Calu3 (cell line): ENCODE data around the gene MAP3K1. TPM values are rescaled to one million over a fixed set of nuclear protein-coding genes. Genes with fewer than 3 reads are reported as not detected.

Experiments used
- BruUV-seq: library from RNA; stranded (reverse); fragments of 400-500 nt; replicated peaks from 2 replicates; lab custom pipeline; 2021; lab: Mats Ljungman, UMichigan
- CTCF ChIA-PET: fragments of 300-600 bp; sonication (Branson Sonifier 250); formaldehyde crosslinking; loops from one replicate; lab custom pipeline; 2022; ENCODE audit warnings: antibody characterized with exemption; lab: Charles Lee
- DNase-seq: peaks from one replicate; pipeline ENCODE4 v3.0.0; 2022
- H3K27ac Mint-ChIP-seq: one replicate; pipeline ENCODE4 v1.8.0; 2022; ENCODE audit warnings: mixed read lengths; ENCODE audit not compliant: unreplicated experiment
- H3K27me3 Mint-ChIP-seq: one replicate; pipeline ENCODE4 v1.8.0; 2022; ENCODE audit warnings: mixed read lengths; ENCODE audit not compliant: unreplicated experiment
- H3K36me3 Mint-ChIP-seq: one replicate; pipeline ENCODE4 v1.8.0; 2022; ENCODE audit warnings: mild to moderate bottlenecking, moderate library complexity, mixed read lengths; ENCODE audit not compliant: insufficient read depth, unreplicated experiment
- H3K4me1 Mint-ChIP-seq: one replicate; pipeline ENCODE4 v1.8.0; 2022; ENCODE audit warnings: mild to moderate bottlenecking, low read depth, mixed read lengths; ENCODE audit not compliant: unreplicated experiment
- H3K4me3 Mint-ChIP-seq: one replicate; pipeline ENCODE4 v1.8.0; 2022; ENCODE audit warnings: mild to moderate bottlenecking, low read depth, moderate library complexity, mixed read lengths; ENCODE audit not compliant: unreplicated experiment
- H3K9me3 Mint-ChIP-seq: one replicate; pipeline ENCODE4 v1.8.0; 2022; ENCODE audit warnings: low read depth, mixed read lengths; ENCODE audit not compliant: unreplicated experiment
- CTCF ChIP-seq: fragments of 200-600 bp; IDR thresholded peaks from one replicate; pipeline ENCODE4 v1.8.0; 2022; ENCODE audit warnings: antibody characterized with exemption; ENCODE audit not compliant: unreplicated experiment
- intact Hi-C: fragments of 100-400 bp; cut with micrococcal nuclease; formaldehyde crosslinking; loops from one replicate; pipeline ENCODE4 v1.10.0; 2022; ENCODE audit not compliant: unreplicated experiment
- total RNA-seq: library from RNA; stranded (reverse); gene quantifications from 2 replicates; pipeline ENCODE4 v1.2.3, GENCODE V29; 2022

MAP3K1 gene
- total RNA-seq, 1 experiment from 2014 or later: 32.9 TPM

- H3K4me3 Mint-ChIP-seq: no peak overlapping the region
- H3K27me3 Mint-ChIP-seq: no peaks in the 10 kb centered on the region
- no peaks in the 10 kb centered on the region for H3K36me3 Mint-ChIP-seq
- CTCF ChIA-PET: no interaction called here
- BruUV-seq: no TSS peak
- no peak for TF ChIP-seq CTCF
- intact Hi-C loops: loop anchor here (10.0 kb wide), 1 partner anchor 911 kb away; no protein-coding TSS in a partner anchor
- peaks cover 46% of the 10 kb centered on the region for H3K4me1 Mint-ChIP-seq
- H3K27ac Mint-ChIP-seq: no peak overlapping the region
- DNase-seq: no peak
- H3K9me3 Mint-ChIP-seq: no peaks in the 10 kb centered on the region
These were observed 30.6 kb downstream of the MAP3K1 start for GRCh38 chr5:56845904-56846480.

GRCh38 chr5:56848206-56848605 lies 32.9 kb downstream of the MAP3K1 start:
- H3K9me3 Mint-ChIP-seq: no peaks in the 10 kb centered on the region

GRCh38 chr5:56849671-56850070 lies 34.3 kb downstream of the MAP3K1 start:
- TF ChIP-seq CTCF: no peak
- Mint-ChIP-seq H3K9me3 (no peaks in the 10 kb centered on the region), H3K36me3 (no peaks in the 10 kb centered on the region), H3K27me3 (no peaks in the 10 kb centered on the region), H3K27ac (no peak overlapping the region), H3K4me1 (peaks cover 68% of the 10 kb centered on the region), H3K4me3 (no peak overlapping the region)
- no peak for DNase-seq
- intact Hi-C loops: loop anchor here (10.0 kb wide), 1 partner anchor 915 kb away; no protein-coding TSS in a partner anchor
- CTCF ChIA-PET: no interaction called here
- no TSS peak for BruUV-seq

More at GRCh38 chr5:56848206-56848605, 32.9 kb downstream of the MAP3K1 start:
- intact Hi-C loops: loop anchor here (10.0 kb wide), 1 partner anchor 913 kb away; no protein-coding TSS in a partner anchor
- Mint-ChIP-seq H3K4me3 (no peak overlapping the region), H3K27me3 (no peaks in the 10 kb centered on the region), H3K36me3 (no peaks in the 10 kb centered on the region), H3K27ac (no peak overlapping the region), H3K4me1 (peaks cover 53% of the 10 kb centered on the region)
- no peak for DNase-seq
- no TSS peak for BruUV-seq
- CTCF ChIA-PET: interaction anchor here (0.6 kb wide), 1 partner anchor 20 kb away, joined by 3 read pairs; no protein-coding TSS in a partner anchor
- TF ChIP-seq CTCF: no peak

GRCh38 chr5:56850423-56850822 lies 35.1 kb downstream of the MAP3K1 start:
- intact Hi-C loops: no loop called here

More at GRCh38 chr5:56850423-56850822, 35.1 kb downstream of the MAP3K1 start:
- CTCF ChIA-PET: interaction anchor here (0.6 kb wide), 1 partner anchor 914 kb away, joined by 3 read pairs; no protein-coding TSS in a partner anchor
- no peak for DNase-seq
- Mint-ChIP-seq H3K4me1 (peaks cover 76% of the 10 kb centered on the region), H3K27me3 (no peaks in the 10 kb centered on the region), H3K27ac (no peak overlapping the region), H3K36me3 (no peaks in the 10 kb centered on the region), H3K4me3 (no peak overlapping the region), H3K9me3 (no peaks in the 10 kb centered on the region)
- no peak for TF ChIP-seq CTCF
- no TSS peak for BruUV-seq
